ENCODE data around the gene FRAS1. TPM values are rescaled to one million over a fixed set of nuclear protein-coding genes. Genes with fewer than 3 reads are reported as not detected.

Gene FRAS1
- total and polyA plus RNA-seq, 12 donors = 0.20 to 2.3 (median 0.84) TPM

DNA sequence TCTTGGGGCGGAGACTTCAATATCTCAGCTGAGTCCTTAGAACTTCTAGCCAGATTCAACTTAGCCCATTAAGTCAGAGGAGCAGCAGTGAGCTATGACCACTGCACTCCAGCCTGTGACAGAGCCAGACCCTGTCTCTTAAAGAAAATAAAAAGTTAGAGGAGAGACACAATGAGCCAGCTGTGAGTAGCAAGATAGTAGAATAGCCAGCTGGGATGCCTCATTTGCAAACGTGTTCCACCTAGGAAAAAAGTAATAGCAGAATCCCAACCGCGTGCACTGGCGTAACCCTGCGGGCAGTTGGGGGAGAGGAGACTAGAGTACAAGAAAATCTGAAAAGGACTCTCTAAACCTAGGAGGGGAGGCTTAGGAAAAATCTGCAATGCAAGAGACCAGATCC is 361.3 kb downstream of the FRAS1 start:
- no peak overlapping the region for H3K27ac ChIP-seq
- intact Hi-C loops (cut with DNase I) = no loop called here

GRCh38 chr4:78423790-78424189 is 366.7 kb downstream of the FRAS1 start:
- TF ChIP-seq, protein P1, sequence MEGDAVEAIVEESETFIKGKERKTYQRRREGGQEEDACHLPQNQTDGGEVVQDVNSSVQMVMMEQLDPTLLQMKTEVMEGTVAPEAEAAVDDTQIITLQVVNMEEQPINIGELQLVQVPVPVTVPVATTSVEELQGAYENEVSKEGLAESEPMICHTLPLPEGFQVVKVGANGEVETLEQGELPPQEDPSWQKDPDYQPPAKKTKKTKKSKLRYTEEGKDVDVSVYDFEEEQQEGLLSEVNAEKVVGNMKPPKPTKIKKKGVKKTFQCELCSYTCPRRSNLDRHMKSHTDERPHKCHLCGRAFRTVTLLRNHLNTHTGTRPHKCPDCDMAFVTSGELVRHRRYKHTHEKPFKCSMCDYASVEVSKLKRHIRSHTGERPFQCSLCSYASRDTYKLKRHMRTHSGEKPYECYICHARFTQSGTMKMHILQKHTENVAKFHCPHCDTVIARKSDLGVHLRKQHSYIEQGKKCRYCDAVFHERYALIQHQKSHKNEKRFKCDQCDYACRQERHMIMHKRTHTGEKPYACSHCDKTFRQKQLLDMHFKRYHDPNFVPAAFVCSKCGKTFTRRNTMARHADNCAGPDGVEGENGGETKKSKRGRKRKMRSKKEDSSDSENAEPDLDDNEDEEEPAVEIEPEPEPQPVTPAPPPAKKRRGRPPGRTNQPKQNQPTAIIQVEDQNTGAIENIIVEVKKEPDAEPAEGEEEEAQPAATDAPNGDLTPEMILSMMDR (IDR thresholded peaks at IDR 0.05) = no peak
- no peak for TF ChIP-seq POLR2A (IDR thresholded peaks at IDR 0.05)
- Histone ChIP-seq H3K9me3 (replicated peaks in 1 of 3) (no peaks in the 10 kb centered on the region), H3K27me3 (no peaks in the 10 kb centered on the region), H3K4me1 (replicated peaks in 1 of 2) (no peaks in the 10 kb centered on the region), H3K4me3 (no peak overlapping the region), H3K36me3 (replicated peaks in 1 of 2) (no peaks in the 10 kb centered on the region), H3K27ac (no peak overlapping the region)
- no peak for DNase-seq
- intact Hi-C loops (cut with DNase I) = no loop called here
- WGBS, 4 donors = 84 to 90% (median 89%) methylated on average over 9 of the region's 9 CpGs

More for the DNA sequence above, 361.3 kb downstream of the FRAS1 start:
- TF ChIP-seq, protein P1 (IDR thresholded peaks at IDR 0.05) = no peak
- TF ChIP-seq POLR2A (IDR thresholded peaks at IDR 0.05) = no peak
- H3K27me3 ChIP-seq = no peaks in the 10 kb centered on the region
- no peak for DNase-seq
- no peaks in the 10 kb centered on the region for H3K4me1 ChIP-seq (replicated peaks in 1 of 2)
- H3K9me3 ChIP-seq (replicated peaks in 1 of 3) = no peaks in the 10 kb centered on the region
- no peak overlapping the region for H3K4me3 ChIP-seq
- H3K36me3 ChIP-seq (replicated peaks in 1 of 2) = no peaks in the 10 kb centered on the region
- 70 to 79% (median 72%) methylated on average over 6 of the region's 6 CpGs for WGBS, 4 donors

GRCh38 chr4:78424461-78424860 is 367.3 kb downstream of the FRAS1 start:
- intact Hi-C loops (cut with DNase I) = no loop called here
- no peaks in the 10 kb centered on the region for H3K27me3 ChIP-seq
- TF ChIP-seq, protein P1 (IDR thresholded peaks at IDR 0.05) = no peak
- no peak for TF ChIP-seq POLR2A (IDR thresholded peaks at IDR 0.05)
- H3K36me3 ChIP-seq (replicated peaks in 1 of 2) = no peaks in the 10 kb centered on the region
- no peaks in the 10 kb centered on the region for H3K4me1 ChIP-seq (replicated peaks in 1 of 2)
- no peak for DNase-seq
- no peak overlapping the region for H3K4me3 ChIP-seq
- H3K9me3 ChIP-seq (replicated peaks in 1 of 3) = no peaks in the 10 kb centered on the region
- no peak overlapping the region for H3K27ac ChIP-seq

- no peaks in the 10 kb centered on the region for H3K27me3 ChIP-seq
- WGBS, 4 donors = 80 to 86% (median 83%) methylated on average over 2 of the region's 2 CpGs
- no peaks in the 10 kb centered on the region for H3K4me1 ChIP-seq (replicated peaks in 1 of 2)
- TF ChIP-seq POLR2A (IDR thresholded peaks at IDR 0.05) = no peak
- TF ChIP-seq, protein P1 (IDR thresholded peaks at IDR 0.05) = no peak
- intact Hi-C loops (cut with DNase I) = no loop called here
- H3K27ac ChIP-seq = no peak overlapping the region
- no peak overlapping the region for H3K4me3 ChIP-seq
- no peaks in the 10 kb centered on the region for H3K9me3 ChIP-seq (replicated peaks in 1 of 3)
- no peak for DNase-seq
- no peaks in the 10 kb centered on the region for H3K36me3 ChIP-seq (replicated peaks in 1 of 2)
Measured at GRCh38 chr4:78426972-78427371, 369.8 kb downstream of the FRAS1 start.
